LoVo (cell line): Measurements from ENCODE around the gene LGI4.
"Not testable (repeated sequence)": the region's sequence is repeated elsewhere in the genome, so short reads cannot be mapped to it uniquely, and the experiment has no call there.

Experiments used
- DNase-seq: peaks from one replicate; pipeline ENCODE4 v3.0.0-alpha.2; 2016; ENCODE audit warnings: low spot score

The LGI4 gene

GRCh38 chr19:35141837-35142605 lies 7.2 kb upstream of the LGI4 start:
- no peak for DNase-seq

GRCh38 chr19:35140962-35141836 lies 6.3 kb upstream of the LGI4 start:
- DNase-seq = peak; percentile 88

- DNase-seq = no peak
These were observed 5.5 kb upstream of the LGI4 start for GRCh38 chr19:35140207-35140961.

DNA sequence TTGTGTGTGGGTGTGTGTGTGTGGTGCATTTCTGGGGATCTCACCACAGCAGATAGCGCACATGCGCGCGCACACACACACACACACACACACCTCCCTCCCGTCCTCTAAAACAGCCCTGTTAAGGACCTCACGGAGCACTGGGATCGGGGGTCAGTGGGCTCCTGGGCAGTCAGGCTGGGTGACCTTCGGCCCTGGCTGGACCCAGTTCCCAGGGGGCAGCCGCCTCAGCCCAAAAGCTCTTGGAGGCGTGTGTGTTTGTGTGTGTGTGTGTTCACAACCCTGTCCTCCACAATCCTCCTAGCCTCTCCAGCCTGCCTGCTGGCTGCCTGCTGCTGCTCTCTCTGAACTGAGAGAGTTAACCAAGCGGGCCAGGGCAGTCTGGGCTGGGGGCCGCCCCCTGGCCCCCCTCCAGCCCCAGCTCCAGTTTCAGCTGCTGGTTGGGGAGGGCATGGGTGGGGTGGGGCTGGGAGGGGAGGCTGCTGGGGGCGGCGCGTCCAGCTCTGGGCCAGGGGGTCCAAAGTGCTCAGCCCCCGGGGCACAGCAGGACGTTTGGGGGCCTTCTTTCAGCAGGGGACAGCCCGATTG lies 3.5 kb upstream of the LGI4 start, which contains the start of gene FXYD1:
TSS of gene FXYD1 (plus strand) at position 520 of the 588 bp plus-strand sequence. CDS start 1,256 bp downstream, outside the sequence.
- DNase-seq = no peak

DNA sequence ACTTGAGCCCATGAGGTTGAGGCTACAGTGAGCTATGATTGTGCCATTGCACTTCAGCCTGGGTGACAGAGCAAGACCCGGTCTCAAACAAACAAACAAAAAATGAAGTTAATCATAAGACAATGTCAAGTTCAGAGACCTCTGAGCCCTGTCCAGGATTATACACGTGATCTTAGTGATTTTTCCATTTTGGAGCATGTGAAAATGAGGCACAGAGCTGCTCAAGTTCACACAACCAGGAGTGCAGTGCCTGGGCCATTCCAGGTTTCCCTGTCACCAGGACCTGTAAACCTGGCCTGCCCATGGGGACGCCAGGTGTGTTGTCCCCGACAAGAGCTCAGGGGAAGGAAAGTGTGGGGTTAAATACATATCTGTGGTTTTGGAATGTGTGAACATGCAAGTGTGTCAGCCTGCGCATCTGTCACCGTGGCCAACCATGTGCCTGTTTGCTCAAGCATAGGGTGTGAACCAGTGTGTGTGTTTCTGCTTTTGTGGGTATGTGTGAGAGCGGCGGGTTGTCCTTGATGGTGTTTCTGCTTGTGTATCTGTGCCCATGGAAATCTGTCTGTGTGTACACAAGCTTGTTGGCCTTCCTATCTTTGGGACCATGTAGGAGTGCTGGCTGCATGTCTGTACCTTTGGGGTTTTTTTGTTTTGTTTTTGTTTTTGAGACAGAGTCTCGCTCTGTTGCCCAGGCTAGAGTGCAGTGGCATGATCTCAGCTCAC lies 2.3 kb upstream of the LGI4 start:
- no peak for DNase-seq

- no peak for DNase-seq
These were observed 1.4 kb upstream of the LGI4 start for GRCh38 chr19:35136231-35136630.

- DNase-seq = peak; percentile 61
These were observed 590 bp upstream of the LGI4 start for GRCh38 chr19:35135389-35135909.

GRCh38 chr19:35133826-35134225 lies 1.0 kb downstream of the LGI4 start:
- DNase-seq = no peak

DNA sequence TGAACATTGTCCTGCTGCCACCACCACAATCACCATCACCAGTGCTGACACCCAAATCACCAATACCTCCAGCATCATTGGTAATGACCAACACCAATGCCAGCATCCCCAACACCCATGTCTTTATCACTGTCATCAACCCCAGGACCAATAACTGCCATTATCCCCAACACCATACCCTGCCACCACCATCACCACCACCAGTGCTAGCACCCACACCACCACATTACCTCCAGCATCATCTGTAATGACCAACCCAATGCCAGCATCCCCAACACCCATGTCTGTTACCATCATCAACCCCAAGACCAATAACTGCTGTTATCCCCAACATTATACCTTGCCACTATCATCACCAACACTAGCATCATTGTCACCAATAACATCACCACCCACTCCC lies 2.6 kb downstream of the LGI4 start:
- no peak for DNase-seq

GRCh38 chr19:35130761-35131720 lies 3.8 kb downstream of the LGI4 start:
- DNase-seq = no peak

- not testable (repeated sequence) for DNase-seq
These were observed 5.1 kb downstream of the LGI4 start for GRCh38 chr19:35129724-35130274.

DNA sequence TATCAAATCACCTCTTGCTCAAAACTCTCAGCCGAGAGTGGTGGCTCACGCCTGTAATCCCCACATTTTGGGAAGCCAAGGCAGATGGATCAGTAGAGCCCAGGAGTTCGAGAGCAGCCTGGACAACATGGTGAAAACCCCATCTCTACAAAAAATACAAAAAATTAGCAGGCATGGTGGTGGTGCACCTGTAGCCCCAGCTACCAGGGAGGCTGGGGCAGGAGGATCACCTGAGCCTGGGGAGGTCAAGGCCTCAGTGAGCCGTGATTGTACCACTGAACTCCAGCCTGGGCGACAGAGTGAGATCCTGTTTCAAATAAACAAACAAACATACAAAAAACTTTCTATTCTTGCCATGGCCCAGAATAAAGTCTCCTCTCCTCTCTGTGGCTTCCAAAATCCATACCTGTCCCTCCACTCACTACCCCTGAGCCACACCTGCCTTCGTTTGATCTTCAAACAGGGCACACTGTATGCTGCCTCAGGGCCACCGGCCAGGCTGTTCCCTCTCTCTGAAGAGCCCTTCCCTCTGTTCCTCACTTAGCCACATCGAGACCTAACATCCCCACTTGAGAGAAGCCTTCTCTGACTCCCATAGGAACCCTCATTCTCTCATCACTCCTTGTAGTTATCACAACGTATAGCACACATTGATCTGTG lies 6.3 kb downstream of the LGI4 start:
- no peak for DNase-seq

- DNase-seq = no peak
These were observed 7.0 kb downstream of the LGI4 start for GRCh38 chr19:35127871-35128270.

GRCh38 chr19:35126624-35126959 lies 8.3 kb downstream of the LGI4 start:
- DNase-seq = no peak

DNA sequence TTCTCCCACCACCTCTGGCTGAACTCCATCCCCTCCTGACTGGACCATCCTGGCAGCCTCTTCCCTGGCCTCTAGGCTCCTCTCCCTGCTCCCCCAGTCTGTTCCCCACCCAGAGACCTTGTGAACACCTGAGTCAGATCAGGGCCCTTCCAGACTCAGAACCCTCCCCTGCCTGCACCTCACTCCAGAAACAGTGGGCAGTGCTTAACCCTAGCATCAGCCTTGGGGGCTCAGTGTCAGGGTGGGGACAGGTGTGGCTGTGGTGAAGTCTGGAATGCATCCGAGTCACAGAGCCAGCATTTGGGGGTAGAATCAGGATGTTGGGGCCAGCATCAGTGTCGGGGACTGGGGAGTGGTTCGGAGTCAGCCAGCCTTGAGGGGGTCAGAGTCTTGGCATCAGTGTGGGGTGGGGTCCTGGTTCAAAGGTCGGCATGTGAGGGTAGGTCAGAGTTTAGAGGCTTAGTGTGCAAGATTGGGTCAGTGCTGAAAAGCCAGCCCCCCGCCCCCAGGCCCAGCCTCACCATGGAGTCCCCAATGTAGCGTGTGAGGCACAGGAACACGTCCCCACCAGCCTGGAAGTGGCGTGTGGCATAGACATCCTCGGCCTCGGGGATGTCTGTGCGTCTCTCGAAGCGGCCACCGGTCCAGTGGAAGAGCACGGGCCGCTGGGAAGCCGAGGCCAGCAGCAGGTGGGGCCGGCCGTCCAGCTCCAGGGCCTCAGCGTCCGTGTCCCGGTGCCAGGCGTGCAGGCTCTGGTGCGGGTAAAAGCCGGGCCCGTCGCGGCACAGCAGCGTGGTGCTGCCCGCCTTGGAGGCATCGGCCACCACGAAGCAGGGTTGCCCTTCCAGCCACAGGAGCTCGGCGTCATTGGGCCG lies 8.9 kb downstream of the LGI4 start:
- peak; percentile 36 for DNase-seq

DNA sequence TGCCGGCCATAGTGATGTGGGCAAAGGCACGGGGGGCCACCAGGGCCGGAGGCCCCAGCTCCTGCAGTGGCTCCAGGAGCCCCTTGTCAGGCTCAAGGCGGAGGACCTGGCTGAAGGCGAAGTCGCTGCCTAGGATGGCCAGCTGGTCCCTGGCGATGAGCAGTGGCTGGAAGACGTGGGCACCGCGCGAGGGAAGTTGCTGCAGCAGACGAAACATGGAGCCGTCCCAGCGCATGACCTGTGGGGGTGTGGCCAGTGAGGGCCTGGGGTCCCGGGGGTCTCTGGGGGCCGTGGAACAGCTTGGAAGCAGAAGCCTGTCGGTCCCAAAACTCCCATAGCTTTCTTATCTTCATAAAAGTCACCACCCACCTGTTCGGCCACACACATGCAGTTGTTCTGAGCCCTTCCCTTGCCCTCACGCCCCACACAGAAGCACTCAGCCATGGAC lies 9.6 kb downstream of the LGI4 start:
- DNase-seq = no peak

DNA sequence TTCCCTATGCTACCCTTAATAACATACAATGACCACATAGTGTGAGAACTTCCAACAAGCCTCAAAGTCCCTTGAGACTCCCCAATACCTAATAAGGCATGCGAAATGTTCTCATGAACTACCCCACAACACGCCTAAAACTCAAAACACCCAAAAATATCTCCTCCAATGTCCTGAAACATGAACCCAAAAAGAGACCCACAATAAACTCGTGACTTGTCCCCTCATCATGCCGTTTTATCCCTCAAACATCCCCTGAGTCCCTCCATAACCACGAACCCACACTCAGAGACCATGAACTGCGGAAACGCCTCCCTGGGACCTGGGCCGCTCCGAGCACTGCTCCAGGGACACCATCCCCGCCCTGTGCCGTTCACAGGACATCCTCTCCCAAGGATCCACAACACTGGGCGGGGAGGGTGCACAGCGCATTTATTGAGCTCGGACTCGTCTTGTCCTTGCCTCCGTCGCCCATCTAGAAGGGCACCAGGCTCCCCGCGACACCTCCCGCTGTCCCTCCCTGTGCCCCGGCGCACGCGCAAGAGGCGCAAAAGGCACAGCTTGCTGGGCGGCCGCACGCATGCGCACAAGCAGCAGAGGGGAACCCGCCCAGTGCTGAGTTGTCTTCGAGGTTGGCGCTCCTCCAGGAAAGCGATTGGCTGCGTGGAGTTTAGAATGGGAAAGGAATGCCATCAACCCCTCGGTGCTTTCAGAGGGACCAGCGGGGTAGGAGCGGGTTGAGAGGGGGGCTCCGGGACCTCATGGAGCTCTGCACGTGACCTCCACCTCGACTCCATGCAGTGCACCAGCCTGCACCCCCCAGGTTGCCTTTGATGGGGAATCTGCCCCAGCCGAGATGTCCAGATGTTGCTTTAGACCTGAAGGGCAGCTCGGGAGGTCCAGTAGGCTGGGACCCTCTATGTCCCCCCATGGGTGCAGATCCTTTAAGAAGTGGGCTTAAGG lies 10.5 kb downstream of the LGI4 start:
- DNase-seq = peak; percentile 96
